WTC11 (cell line): ENCODE results near the gene ARID3C.

ENCODE experiments used
- ATF1 ChIP-seq: sonication (generic); formaldehyde crosslinking; IDR thresholded peaks from 2 replicates; pipeline ENCODE4 v1.8.1; 2023; ENCODE audit warnings: mild to moderate bottlenecking, moderate library complexity, missing genetic modification reagents
- CBFB ChIP-seq: sonication (generic); formaldehyde crosslinking; IDR thresholded peaks from 2 replicates; pipeline ENCODE4 v1.8.1; 2022; ENCODE audit warnings: mild to moderate bottlenecking, low read depth, missing genetic modification reagents
- NFYB ChIP-seq: sonication (generic); formaldehyde crosslinking; conservative IDR thresholded peaks from 2 replicates; pipeline ENCODE4 v1.8.0; 2022; ENCODE audit warnings: low read depth, missing genetic modification reagents
- TF ChIP-seq, protein P1 (sequence below): sonication (generic); formaldehyde crosslinking; conservative IDR thresholded peaks from 2 replicates; pipeline ENCODE4 v1.8.1; 2022; ENCODE audit warnings: mild to moderate bottlenecking, missing genetic modification reagents
- TF ChIP-seq, protein P2 (sequence below): fragments of 200-600 bp; IDR thresholded peaks from 2 replicates; pipeline ENCODE4 v1.8.0; 2022; ENCODE audit warnings: antibody characterized with exemption
- TF ChIP-seq, protein P3 (sequence below): sonication (generic); formaldehyde crosslinking; IDR thresholded peaks from 2 replicates; pipeline ENCODE4 v1.8.0; 2022; ENCODE audit warnings: mild to moderate bottlenecking, missing genetic modification reagents
- TF ChIP-seq, protein P4 (sequence below): sonication (generic); formaldehyde crosslinking; IDR thresholded peaks from 2 replicates; pipeline ENCODE4 v1.8.1; 2022; ENCODE audit warnings: low read depth, missing genetic modification reagents, borderline replicate concordance

DNA sequence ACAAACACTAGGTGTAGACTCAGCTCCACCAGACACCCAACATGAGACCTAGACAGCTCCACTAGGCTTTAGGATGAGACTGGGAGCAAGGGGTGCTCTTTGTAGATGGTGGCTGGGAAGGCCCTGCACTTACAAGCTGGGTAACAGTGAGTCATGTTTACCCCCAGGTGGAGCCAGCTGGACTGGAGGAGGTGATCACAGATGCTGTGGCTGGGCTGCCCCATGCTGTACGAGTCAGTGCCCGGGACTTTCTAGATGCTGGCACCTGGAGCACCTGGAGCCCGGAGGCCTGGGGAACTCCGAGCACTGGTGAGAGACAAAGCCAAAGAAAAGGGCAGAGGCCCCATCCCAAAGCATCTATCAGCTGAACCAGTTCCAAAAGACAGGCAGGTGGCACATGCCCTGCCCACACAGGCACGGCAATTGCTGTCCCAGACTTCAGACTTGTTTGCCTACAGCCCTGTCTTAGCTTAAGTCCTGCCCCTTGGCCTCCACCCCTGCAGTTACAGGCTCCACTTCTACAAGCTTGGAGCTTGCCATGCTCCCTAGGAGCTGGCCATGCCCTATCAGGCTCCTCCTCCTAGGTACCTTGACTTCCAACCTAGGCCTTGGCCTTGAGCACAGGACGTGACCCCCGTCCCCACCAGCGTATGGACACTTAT is 30.9 kb upstream of the ARID3C start:
- TF ChIP-seq, protein P1, sequence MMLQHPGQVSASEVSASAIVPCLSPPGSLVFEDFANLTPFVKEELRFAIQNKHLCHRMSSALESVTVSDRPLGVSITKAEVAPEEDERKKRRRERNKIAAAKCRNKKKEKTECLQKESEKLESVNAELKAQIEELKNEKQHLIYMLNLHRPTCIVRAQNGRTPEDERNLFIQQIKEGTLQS = no peak
- no peak for TF ChIP-seq ATF1 (CRISPR knock-in tag)
- TF ChIP-seq, protein P2, sequence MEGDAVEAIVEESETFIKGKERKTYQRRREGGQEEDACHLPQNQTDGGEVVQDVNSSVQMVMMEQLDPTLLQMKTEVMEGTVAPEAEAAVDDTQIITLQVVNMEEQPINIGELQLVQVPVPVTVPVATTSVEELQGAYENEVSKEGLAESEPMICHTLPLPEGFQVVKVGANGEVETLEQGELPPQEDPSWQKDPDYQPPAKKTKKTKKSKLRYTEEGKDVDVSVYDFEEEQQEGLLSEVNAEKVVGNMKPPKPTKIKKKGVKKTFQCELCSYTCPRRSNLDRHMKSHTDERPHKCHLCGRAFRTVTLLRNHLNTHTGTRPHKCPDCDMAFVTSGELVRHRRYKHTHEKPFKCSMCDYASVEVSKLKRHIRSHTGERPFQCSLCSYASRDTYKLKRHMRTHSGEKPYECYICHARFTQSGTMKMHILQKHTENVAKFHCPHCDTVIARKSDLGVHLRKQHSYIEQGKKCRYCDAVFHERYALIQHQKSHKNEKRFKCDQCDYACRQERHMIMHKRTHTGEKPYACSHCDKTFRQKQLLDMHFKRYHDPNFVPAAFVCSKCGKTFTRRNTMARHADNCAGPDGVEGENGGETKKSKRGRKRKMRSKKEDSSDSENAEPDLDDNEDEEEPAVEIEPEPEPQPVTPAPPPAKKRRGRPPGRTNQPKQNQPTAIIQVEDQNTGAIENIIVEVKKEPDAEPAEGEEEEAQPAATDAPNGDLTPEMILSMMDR = no peak
- TF ChIP-seq, protein P3, sequence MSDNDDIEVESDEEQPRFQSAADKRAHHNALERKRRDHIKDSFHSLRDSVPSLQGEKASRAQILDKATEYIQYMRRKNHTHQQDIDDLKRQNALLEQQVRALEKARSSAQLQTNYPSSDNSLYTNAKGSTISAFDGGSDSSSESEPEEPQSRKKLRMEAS (CRISPR knock-in tag) = no peak
- no peak for TF ChIP-seq CBFB (CRISPR knock-in tag)
- TF ChIP-seq NFYB (CRISPR knock-in tag) = no peak
- TF ChIP-seq, protein P4, sequence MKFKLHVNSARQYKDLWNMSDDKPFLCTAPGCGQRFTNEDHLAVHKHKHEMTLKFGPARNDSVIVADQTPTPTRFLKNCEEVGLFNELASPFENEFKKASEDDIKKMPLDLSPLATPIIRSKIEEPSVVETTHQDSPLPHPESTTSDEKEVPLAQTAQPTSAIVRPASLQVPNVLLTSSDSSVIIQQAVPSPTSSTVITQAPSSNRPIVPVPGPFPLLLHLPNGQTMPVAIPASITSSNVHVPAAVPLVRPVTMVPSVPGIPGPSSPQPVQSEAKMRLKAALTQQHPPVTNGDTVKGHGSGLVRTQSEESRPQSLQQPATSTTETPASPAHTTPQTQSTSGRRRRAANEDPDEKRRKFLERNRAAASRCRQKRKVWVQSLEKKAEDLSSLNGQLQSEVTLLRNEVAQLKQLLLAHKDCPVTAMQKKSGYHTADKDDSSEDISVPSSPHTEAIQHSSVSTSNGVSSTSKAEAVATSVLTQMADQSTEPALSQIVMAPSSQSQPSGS (CRISPR knock-in tag) = no peak
